Esophagus squamous epithelium (tissue), 5 donors: ENCODE data around the gene RTEL1. TPM values are rescaled to one million over a fixed set of nuclear protein-coding genes. Genes with fewer than 3 reads are reported as not detected.

Experiments
- DNase-seq: peaks from one replicate; lab custom pipeline; 2025; lab: John Stamatoyannopoulos, UW
- H3K27ac ChIP-seq, 4 donors: fragments of 200-600 bp; sonication (generic); one replicate each; pipeline ENCODE4 v1.5.1; 2016 to 2019; ENCODE audit warnings: mild to moderate bottlenecking in 1 of 4
- H3K27me3 ChIP-seq, 4 donors: fragments of 200-600 bp; sonication (generic); 1 replicate in 3 of 4; 2 replicates in 1 of 4; pipeline versions ENCODE4 v1.5.1 to v1.6.0; 2017 to 2021; ENCODE audit warnings: antibody characterized with exemption in 1 of 4
- H3K36me3 ChIP-seq, 3 donors: fragments of 200-600 bp; sonication (generic); one replicate each; pipeline ENCODE4 v1.5.1; 2016 to 2019
- H3K4me1 ChIP-seq, 3 donors: fragments of 200-600 bp; sonication (generic); one replicate each; pipeline ENCODE4 v1.5.1; 2017 to 2019
- H3K4me3 ChIP-seq, 4 donors: fragments of 200-600 bp; sonication (generic); 1 replicate in 3 of 4; 2 replicates in 1 of 4; pipeline ENCODE4 v1.5.1; 2016 to 2019; ENCODE audit warnings: mild to moderate bottlenecking in 2 of 4, moderate library complexity in 1 of 4
- H3K9me3 ChIP-seq, 3 donors: fragments of 200-600 bp; sonication (generic); one replicate each; pipeline ENCODE4 v1.5.1; 2016 to 2019
- CTCF ChIP-seq, 6 experiments: fragments of 450-650 bp in 4 of 6; fragments of 200-600 bp in 2 of 6; sonication (generic) in 2 of 6; IDR thresholded peaks; one replicate each; pipeline ENCODE4 v1.5.1; 2016 to 2019; ENCODE audit warnings: antibody characterized with exemption in 6 of 6, mild to moderate bottlenecking in 4 of 6, moderate library complexity in 4 of 6
- POLR2A ChIP-seq, 4 donors: fragments of 450-650 bp; IDR thresholded peaks; one replicate each; pipeline ENCODE4 v1.6.1; 2017; ENCODE audit warnings: antibody characterized with exemption in 4 of 4, mild to moderate bottlenecking in 4 of 4, moderate library complexity in 3 of 4
- WGBS, 2 donors: methylation state at CpG; one replicate each; pipeline ENCODE4 v1.1.5; 2018; 5-methylcytosine and 5-hydroxymethylcytosine counted together
- intact Hi-C: fragments of 100-400 bp; cut with DNase I; formaldehyde crosslinking; loops from one replicate; pipeline ENCODE4 v1.15.0; 2022
- total RNA-seq, 4 donors: library from RNA; depleted of rRNA; stranded (reverse); fragments of >200 nt; gene quantifications; one replicate each; pipeline ENCODE4 v1.1.0, GENCODE V29; 2016
- donor health status: DM: yes; HTN: yes; CAD: no.

Gene RTEL1
- total RNA-seq, 4 donors from 2014 or later, result 6.4 to 22.7 (median 12.8) TPM

GRCh38 chr20:63662813-63663189, 4.7 kb downstream of the RTEL1 start:
- Histone ChIP-seq H3K36me3 (peaks cover 11 to 75% (median 20%) of the 10 kb centered on the region in 3 donors), H3K4me3 (no peak overlapping the region), H3K4me1 (peaks cover 9 to 16% (median 10%) of the 10 kb centered on the region in 3 donors), H3K27ac (no peak overlapping the region), H3K27me3 (no peaks in the 10 kb centered on the region), H3K9me3 (no peaks in the 10 kb centered on the region)
- WGBS, 2 donors, result 82% methylated on average over 3 of the region's 9 CpGs; no CpG with 5 or more reads in 1 of the 2 donors
- TF ChIP-seq CTCF (IDR thresholded peaks at IDR 0.05), result no peak
- TF ChIP-seq POLR2A (IDR thresholded peaks at IDR 0.05), result no peak
- DNase-seq, result no peak
- intact Hi-C loops, result no loop called here

- Histone ChIP-seq H3K27me3 (no peaks in the 10 kb centered on the region), H3K4me3 (no peak overlapping the region), H3K9me3 (no peaks in the 10 kb centered on the region), H3K4me1 (peaks cover 8 to 13% (median 8%) of the 10 kb centered on the region in 3 donors), H3K36me3 (peaks cover 14 to 82% (median 24%) of the 10 kb centered on the region in 3 donors), H3K27ac (no peak overlapping the region)
- TF ChIP-seq POLR2A (IDR thresholded peaks at IDR 0.05), result no peak
- DNase-seq, result no peak
- 80 to 92% methylated on average over 1 to 6 of the region's 26 CpGs for WGBS, 2 donors
- intact Hi-C loops, result no loop called here
Measured at GRCh38 chr20:63663332-63664066, 5.4 kb downstream of the RTEL1 start.

- intact Hi-C loops, result no loop called here
- Histone ChIP-seq H3K27me3 (no peaks in the 10 kb centered on the region), H3K36me3 (peaks cover 14 to 90% (median 30%) of the 10 kb centered on the region in 3 donors), H3K27ac (no peak overlapping the region), H3K9me3 (no peaks in the 10 kb centered on the region), H3K4me1 (peaks cover 1 to 5% (median 4%) of the 10 kb centered on the region in 3 donors), H3K4me3 (no peak overlapping the region)
- no peak for DNase-seq
- WGBS, 2 donors, result 91 to 96% methylated on average over 4 to 9 of the region's 22 CpGs
- no peak for TF ChIP-seq POLR2A (IDR thresholded peaks at IDR 0.05)
- no peak for TF ChIP-seq CTCF (IDR thresholded peaks at IDR 0.05)
Measured at GRCh38 chr20:63664143-63664851, 6.2 kb downstream of the RTEL1 start.

GRCh38 chr20:63664861-63665594, 6.9 kb downstream of the RTEL1 start:
- no peaks in the 10 kb centered on the region for H3K27me3 ChIP-seq
- H3K27ac ChIP-seq, result no peak overlapping the region
- H3K4me3 ChIP-seq, result no peak overlapping the region
- TF ChIP-seq CTCF (IDR thresholded peaks at IDR 0.05) (no peak), POLR2A (IDR thresholded peaks at IDR 0.05) (no peak)
- no peaks in the 10 kb centered on the region for H3K4me1 ChIP-seq
- intact Hi-C loops, result no loop called here
- 77 to 80% methylated on average over 4 to 9 of the region's 18 CpGs for WGBS, 2 donors
- peaks cover 14 to 92% (median 30%) of the 10 kb centered on the region in 3 donors for H3K36me3 ChIP-seq
- H3K9me3 ChIP-seq, result no peaks in the 10 kb centered on the region
- DNase-seq, result no peak

- no peak for TF ChIP-seq CTCF (IDR thresholded peaks at IDR 0.05)
- TF ChIP-seq POLR2A (IDR thresholded peaks at IDR 0.05), result no peak
- no peaks in the 10 kb centered on the region for H3K9me3 ChIP-seq
- no peak overlapping the region for H3K27ac ChIP-seq
- no peak for DNase-seq
- no peak overlapping the region for H3K4me3 ChIP-seq
- H3K36me3 ChIP-seq, result peaks cover 14 to 88% (median 30%) of the 10 kb centered on the region in 3 donors
- no peaks in the 10 kb centered on the region for H3K27me3 ChIP-seq
- no peaks in the 10 kb centered on the region for H3K4me1 ChIP-seq
- 79 to 100% methylated on average over 2 of the region's 14 CpGs for WGBS, 2 donors
- intact Hi-C loops, result no loop called here
Measured at GRCh38 chr20:63665708-63666107, 7.6 kb downstream of the RTEL1 start.
